Stimulated activated CD8-positive, alpha-beta memory T cell treated with anti-CD3 and anti-CD28 coated beads, Interleukin-7, amount 100 ng/mL, for 48 hours (primary cell): ENCODE data around the gene CYLD.

Experiments used
- DNase-seq, 2 donors: peaks; one replicate each; pipeline ENCODE4 v3.0.0-alpha.2; 2020; ENCODE audit warnings: low read depth in 1 of 2; ENCODE audit errors: extremely low read depth in 1 of 2

The CYLD gene

DNA sequence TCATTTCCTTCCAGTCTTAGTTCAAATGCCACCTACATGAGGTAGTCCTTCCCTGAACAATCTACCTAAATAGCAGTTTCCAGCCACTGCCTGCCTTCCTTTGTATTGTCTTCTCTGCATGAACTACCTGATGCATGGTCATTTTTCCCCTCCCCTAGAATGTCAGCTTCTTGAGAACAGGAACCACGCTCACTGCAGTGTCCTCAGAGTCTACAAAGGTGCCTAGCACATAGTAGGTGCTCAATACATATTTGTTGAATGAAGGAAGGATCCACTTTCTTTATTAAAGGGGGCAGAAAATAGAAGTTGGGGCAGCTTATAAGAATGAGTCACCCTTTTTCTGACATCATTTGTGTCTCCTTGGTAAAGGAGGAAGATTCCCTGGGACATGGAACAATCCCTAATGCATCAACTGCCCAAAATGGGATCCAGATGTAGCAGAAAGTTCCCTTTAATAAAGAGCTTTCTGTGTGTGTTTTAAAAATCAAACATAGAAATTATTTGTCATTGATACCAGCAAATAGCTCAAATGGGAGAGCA, 4.4 kb upstream of the CYLD start:
- DNase-seq, result no peak

DNA sequence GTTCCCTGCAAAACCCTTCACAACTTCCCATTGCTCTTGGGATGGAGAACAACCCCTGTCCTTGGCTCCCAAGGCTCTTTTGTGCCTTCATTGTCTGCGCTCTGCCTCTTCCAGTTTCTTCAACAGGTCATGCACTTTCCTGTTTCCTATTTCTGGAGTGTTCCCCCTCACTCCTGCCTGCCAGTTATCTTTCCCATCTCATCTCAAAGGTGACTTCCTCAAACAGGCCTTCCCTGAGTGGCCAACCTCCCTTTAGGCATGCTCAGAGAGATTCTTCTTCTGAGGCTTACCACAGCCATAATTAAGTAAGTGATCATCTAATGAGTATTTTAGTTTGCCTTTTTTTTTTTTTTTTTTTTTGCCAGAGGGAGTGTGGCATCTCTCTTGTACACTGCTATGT, 2.9 kb upstream of the CYLD start:
- no peak for DNase-seq

DNA sequence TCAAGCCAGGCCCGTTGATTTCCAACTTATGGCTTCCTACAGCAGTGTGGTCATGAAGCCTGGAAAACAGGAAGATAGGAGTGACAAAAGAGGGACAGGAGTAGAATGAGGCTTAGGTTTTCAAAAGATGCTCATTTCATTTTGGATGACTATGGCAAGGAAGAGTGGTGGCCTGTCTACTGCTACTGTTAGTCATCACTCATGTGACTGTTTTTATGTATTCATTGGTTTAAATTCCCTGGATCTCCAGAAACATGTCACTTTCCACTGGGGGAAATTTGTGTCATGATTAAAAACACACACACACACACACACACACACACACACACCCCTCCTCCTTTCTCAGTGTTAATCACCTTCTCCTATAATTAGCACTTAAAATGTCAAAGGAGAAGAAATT, 1.1 kb upstream of the CYLD start:
- no peak for DNase-seq

DNA sequence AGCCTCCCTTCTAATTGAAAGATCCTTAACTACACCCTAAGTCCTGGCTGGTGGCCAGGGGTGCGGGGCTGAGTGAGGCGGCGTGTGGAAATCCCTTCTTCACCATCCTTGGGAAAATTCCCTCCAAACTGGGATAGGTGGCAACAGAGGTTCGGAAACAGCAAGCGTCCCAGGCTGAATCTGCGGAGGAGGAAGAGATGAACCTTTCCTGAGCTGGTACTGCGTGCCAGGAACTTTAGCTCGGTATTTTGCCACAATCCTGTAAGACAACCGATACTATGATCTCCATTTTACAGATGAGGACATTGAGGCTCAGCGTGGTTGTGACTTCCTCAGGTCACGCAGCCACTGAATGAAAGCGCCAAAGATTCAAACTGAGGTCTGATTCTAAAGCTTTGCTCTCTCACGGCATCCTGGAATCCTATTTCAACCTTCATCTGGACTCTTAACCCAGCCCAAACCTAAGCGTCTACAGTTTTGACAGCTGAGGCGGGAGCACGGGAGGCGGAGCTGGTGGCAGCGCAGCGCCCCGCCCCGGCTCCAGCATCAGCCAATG, 583 bp upstream of the CYLD start:
- no peak for DNase-seq

DNA sequence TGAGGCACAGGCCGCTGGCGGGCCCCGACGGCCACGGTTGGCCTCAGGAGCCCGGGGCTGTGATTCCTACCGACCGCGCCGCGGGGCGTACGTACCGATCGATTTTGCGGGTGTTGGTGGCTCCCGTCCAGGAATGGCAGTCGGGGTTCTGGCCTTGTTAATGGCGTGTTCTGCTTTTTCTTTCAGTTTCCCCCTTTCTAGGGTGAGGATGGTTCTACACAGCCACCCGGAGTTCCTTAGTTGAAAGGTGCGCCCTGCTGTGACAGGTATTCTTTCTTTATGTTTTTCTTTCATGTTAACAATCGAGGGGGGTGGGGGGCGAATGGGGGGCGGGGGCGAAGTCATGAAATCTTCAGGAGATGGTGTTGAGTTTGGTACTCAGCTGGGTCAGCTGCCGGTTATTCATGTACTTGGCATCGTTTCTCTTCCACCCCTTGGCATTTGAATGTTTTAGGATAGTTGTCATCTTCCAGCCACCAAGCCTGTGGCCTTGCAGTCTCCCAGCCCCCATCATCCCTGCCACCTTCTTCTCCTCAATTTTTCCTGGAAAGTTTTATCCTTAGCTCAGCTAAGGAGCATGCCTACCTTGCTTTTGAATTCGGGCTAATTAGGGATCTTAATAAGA, 802 bp downstream of the CYLD start:
- DNase-seq, result no peak

DNA sequence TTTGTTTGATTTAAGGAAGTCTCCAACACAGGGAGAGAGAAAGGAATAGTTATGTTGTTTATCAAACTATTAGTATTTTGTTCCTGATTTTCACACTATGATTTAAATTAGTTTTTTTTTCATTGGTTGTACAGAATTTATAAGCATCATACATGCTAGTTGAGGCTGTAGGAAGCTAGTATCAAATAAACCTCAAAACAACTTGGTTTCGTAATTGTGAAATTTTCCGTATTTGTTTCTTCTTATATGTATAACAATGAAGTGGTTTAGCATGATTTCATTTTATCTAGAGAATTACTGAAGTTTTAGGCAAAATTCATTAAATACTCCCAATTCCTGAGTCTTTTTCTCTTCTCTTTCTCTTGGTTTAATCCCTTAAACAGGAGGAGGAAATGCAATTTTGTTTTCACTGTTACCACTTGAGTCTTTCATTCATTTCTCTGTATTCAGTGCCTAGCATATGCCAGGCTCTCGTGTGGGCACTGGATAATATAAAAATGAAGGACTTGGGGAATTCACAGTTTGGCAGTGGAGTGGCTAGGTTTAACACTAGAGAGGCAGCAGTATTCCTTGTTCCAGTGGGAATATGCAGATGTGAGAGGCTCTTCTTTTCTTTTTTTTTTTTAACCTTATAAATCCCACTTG, 1.8 kb downstream of the CYLD start:
- DNase-seq, result no peak

DNA sequence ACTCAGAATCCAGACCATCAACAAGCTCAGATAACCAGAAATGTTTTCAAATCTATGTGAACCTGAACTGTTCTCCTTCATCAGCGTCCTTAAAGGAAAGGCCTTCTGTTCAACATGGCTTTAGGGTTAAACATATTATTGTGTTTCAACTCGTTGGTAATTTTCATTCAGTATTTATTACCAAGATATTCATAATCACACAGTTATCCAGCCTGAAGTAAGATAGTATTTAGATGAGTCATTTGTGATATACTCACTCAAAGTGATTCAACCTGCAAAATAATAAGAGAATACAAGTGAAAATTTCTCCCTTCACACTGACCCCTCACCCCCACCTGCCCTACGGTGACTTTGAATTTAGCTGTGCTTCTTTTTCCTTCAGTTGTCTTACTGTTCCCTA, 3.0 kb downstream of the CYLD start:
- DNase-seq, result no peak

DNA sequence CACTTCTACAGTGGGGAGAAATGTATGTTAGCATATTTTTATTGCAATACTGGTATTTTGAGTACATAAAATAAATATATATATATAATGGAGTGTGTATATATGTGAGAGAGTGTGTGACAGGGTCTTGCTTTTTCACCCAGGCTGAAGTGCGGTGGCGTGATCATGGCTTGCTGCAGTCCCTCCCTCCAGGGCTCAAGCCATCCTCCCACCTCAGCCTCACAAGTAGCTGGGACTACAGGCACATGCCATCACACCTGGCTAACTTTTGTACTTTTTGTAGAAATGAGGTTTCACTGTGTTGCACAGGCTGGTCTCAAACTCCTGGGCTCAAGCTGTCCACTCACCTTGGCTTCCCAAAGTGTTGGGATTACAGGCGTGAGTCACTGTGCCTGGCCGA, 4.1 kb downstream of the CYLD start:
- DNase-seq, result no peak

DNA sequence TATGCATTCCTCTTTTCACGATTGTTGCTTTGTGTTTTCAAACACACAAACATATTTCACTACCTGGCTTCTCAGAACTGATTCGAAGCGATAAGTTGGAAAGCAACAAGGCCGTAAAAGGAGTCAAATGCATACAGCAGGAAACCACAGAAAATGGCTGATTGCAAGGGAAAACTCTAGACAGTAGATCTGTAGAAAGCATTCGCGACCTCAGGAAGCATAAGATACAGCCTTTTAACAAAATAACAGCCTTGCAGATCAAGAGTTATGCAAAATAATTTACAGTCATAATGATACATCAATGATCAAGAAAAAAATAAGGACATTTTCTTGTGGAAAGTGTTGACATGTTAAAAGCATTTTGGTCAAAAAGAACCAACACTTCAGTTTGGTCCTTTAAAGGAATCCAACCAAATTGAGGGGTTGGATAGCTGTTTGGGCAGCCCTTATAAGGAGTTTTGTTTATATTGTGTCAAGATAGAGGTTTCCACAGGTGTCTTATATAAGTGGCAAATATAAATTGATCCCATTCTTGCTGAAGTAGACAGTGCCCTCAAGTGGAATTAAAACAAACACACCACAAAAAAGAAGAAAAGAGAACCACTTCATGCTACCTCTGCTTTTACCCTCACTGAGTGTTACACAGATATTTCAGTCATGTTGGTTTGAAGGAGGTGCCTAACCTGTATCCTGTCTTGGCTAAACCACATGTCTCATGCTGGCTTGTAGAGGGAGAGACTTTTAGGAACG, 5.5 kb downstream of the CYLD start:
- no peak for DNase-seq

DNA sequence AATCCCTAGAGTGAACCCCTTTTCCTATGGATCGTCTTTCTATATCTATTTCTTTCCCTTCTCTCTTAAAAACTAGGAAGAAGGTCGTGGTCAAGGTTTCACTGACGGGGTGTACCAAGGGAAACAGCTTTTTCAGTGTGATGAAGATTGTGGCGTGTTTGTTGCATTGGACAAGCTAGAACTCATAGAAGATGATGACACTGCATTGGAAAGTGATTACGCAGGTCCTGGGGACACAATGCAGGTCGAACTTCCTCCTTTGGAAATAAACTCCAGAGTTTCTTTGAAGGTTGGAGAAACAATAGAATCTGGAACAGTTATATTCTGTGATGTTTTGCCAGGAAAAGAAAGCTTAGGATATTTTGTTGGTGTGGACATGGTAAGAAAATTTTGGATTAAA, 9.6 kb downstream of the CYLD start:
- no peak for DNase-seq

DNA sequence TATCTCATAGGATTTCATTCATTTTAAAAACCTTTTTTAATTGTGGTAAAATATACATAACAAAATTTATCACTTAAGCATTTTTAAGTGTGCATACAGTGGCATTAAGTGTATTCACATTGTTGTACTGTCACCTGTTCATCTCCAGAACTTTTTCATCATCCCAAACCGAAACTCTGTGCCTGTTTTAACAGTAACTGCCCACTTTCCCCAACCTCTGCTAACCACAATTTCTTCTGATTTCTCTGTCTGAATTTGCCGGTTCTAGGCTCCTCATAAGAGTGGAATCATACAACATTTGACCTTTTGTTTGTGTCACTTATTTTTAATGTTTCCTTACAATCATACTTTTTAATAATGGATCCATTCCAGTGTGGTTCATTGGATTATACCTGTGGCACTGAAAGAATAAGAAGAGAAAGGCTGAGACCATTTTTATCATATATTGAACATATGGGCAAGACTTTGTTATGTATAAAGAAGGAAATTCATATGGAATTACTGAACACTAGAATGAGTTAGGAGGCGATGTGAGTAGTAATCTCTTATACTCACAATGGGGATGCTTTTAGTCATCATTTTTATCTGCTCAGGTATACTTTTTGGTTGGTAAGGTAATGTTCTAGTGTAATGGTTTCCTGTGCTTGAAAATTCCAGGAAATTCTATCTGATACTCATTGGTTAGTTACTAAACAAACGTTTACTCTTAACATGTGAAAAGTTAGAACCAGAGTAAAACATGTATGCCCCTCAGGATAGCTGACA, 10.8 kb downstream of the CYLD start:
- DNase-seq, result no peak

DNA sequence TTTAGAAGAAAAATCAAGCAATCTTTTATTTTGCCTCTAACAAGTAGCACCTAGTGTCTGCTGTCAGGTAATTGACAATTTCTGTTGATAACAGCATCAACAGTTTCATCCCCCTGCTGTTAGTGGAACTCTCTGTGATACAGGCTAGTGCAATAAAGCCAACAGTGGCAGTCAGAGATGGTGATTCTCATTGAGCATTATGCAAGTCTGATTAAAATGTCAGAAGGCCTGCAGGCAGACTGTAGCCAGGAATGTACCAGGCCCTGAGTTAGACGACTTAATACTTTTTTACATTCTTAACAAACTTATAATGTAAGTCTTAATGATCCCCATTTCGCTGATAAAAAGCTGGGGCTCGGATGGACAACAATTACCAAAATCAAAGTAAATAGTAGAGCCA, 14.6 kb downstream of the CYLD start:
- DNase-seq, result no peak

DNA sequence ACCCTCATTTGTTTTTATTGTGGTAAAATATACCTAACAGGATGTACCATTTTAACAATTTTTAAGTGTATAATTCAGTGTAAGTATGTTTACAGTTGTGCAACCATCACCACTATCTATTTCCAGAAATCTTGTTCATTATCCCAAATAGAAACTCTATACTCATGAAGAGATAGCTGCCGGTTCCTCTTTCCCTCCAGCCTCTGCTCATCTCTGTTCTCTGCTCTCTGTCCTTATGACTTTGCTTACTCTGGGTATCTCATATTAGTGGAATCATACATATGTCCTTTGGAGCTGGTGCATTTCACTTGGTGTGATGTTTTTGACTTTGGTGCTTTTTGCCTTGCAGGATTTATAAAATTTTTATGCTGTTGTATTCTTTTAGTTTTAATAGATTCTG, 19.4 kb downstream of the CYLD start:
- no peak for DNase-seq

DNA sequence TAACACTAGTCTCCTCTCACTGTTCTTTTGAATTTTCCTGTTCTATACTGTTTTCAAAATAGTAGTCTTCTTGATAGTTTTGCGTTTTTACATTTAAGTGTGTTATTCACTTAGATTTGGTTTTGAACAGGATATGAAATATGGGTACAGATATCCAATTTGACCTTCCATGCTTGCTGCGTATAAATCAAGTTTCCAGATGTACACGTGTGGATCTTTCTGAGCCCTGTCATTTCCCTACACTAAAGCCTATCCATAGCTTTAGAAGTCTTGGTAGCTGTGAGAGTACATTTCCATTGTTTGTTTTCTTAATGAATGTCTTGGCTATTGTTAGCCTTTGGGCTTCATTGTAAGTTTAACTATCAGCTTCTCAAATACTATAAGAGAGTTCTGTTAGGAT, 20.4 kb downstream of the CYLD start:
- no peak for DNase-seq

DNA sequence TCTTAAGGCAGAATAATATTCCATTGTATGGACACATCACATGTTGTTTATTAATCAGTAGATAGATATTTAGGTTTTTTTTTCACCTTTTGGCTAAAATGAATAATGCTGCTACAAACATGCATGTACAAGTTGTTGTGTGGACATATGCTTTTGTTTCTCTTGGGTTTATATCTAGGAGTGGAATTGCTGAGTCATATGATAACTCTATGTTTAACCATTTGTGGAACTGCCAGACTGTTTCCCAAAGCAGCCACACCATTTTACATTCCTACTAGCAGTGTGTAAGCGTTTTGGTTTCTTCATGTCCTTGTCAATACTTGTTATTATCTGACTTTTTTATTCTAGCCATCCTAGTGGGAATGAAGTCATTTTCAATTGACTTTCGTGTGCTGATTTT, 21.3 kb downstream of the CYLD start:
- DNase-seq, result no peak

DNA sequence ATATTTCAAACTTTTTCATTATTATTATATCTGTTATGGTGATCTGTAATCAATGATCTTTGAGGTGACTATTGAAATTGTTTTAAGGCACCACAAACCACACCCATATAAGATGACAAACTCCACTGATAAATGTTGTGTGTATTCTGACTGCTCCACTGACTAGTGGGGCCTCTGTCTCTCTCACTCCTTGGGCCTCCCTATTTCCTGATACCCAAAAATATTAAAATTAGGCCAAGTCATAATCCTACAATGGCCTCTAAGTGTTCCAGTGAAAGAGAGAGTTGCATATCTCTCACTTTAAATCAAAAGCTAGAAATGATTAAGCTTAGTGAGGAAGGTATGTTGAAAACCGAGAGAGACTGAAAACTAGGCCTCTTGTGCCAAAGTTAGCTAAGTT, 23.4 kb downstream of the CYLD start:
- DNase-seq, result no peak

DNA sequence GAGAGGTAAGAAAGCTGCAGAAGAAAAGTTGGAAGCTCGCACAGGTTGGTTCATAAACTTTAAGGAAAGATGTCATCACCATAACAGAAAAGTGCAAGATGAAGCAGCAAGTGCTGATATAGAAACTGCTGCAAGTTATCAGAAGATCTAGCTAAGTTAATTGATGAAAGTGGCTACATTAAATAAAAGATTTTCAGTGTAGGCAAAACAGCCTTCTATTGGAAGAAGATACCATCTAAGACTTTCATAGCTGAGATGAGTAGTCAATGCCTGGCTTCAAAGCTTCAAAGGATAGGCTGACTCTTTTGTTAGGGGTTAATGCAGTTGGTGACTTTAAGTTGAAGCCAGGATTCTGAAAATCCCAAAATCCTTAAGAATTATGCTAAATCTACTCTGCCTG, 24.0 kb downstream of the CYLD start:
- no peak for DNase-seq

DNA sequence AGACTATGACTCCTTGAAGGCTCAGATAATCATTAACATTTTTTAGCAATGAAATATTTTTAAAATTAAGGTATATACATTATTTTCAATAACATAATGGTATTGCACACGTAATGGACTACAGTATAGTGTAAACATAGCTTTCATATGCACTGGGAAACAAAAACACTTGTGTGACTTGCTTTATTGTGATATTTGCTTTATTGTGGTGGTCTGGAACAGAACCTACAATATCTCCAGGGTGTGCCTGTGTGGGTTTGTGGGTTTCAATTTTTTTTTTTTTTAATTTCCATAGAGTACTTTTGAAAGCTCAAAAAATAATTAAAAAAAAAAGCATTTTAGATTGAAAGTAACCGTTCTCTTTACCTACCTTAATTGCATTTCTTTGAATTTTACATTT, 25.3 kb downstream of the CYLD start:
- no peak for DNase-seq

DNA sequence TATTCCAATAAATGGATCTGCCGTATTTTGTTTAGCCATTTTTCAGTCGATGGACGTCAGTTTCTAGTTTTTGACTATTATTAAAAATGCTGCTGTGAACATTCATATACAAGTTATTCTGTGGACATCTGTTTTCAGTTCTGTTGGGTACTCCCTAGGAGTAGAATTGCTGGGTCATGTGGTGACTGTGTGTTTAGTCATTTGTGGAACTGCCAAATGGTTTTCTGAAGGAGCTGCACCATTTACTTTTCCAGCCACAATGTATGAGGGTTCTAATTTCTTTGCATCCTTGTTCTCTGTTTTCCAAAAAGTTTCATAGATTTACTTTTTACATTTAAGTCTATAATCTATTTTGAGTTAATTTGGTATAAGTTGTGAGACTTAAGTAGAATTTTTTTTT, 29.5 kb downstream of the CYLD start:
- no peak for DNase-seq

DNA sequence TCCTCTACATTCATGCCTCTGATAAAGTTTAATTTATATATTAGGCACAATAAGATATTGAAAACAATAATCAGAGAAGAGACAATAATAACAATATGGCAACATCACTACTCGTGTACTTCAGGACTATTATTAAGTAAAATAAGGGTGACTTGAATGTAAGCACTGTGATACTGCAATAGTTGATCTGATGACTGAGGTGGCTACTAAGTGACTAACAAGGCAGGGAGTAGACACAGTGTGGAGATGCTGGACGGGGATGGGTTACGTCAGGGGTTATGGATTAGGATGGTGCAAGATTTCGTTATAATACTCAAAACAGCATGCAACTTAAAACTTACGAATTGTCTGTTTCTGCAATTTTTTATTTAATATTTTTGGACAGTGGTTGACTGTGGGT, 32.5 kb downstream of the CYLD start:
- DNase-seq, result no peak

DNA sequence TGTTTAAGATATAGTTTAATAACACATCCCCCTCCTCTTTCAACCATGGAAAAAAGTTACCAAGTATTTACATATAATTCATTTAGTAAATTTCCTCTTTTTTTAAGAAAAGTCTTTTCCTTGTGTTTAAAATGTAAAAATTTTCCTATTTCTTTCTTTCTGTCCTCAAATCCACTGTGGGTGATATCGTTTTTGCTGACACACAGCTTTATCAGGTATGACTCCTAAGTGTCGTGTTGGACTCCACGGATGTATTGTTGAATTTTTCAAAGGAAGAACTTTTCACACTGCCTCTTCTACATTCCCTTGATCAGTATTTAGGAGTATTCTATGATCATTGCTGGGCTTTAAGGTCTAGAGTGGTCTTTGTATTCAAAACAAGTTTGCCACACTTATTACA, 33.1 kb downstream of the CYLD start:
- no peak for DNase-seq
